K562 (cell line): ENCODE results near the gene UBA1. TPM values are rescaled to one million over a fixed set of nuclear protein-coding genes. Genes with fewer than 3 reads are reported as not detected.

Experiments used
- ATAC-seq: fragments of 200-7000 bp; cut with Tn5 transposase; 3 replicates; pipeline ENCODE4 v1.9.1; 2020; ENCODE audit warnings: moderate library complexity
- BruUV-seq: library from RNA; stranded (reverse); fragments of 400-500 nt; replicated peaks from 2 replicates; lab custom pipeline; 2021; lab: Mats Ljungman, UMichigan
- CTCF ChIA-PET: fragments of 300-600 bp; formaldehyde crosslinking; extraction: SDS; loops from one replicate; lab custom pipeline; 2021; ENCODE audit warnings: low intra/inter-chr PET ratio; lab: Yijun Ruan, JAX
- POLR2A ChIA-PET: fragments of 300-600, 350-650 bp; sonication (Branson Sonifier 250); formaldehyde crosslinking; extraction: SDS; loops from one replicate; lab custom pipeline; 2021; ENCODE audit warnings: antibody characterized with exemption, inconsistent platforms; lab: Yijun Ruan, JAX
- DNase-seq, 4 experiments: peaks; one replicate each; pipeline versions ENCODE4 v3.0.0 to v3.0.0-alpha.2; 2011 to 2018; ENCODE audit warnings: low spot score in 3 of 4, mixed read lengths in 3 of 4; ENCODE audit errors: extremely low read depth in 1 of 4
- FAIRE-seq: peaks from 2 replicates; lab custom pipeline; 2011; peaks lifted over from hg19 to GRCh38; lab: Jason Lieb, UNC
- H2AFZ ChIP-seq: 2 replicates; pipeline ENCODE4 v1.6.0; 2011; ENCODE audit warnings: low read depth, low read length, control low read depth, inconsistent platforms
- H3K27ac ChIP-seq: fragments of 200-600 bp; 3 replicates; pipeline ENCODE4 v1.8.0; 2011; ENCODE audit warnings: low read depth, mild to moderate bottlenecking, control low read depth, inconsistent platforms, low read length, moderate library complexity, mixed read lengths; ENCODE audit errors: extremely low read depth
- H3K27me3 ChIP-seq, 2 experiments: fragments of 300-600 bp in 1 of 2; 2 replicates in 1 of 2; 3 replicates in 1 of 2; pipeline versions ENCODE4 v1.6.0 to v1.8.0; 2011; ENCODE audit warnings: inconsistent platforms in 2 of 2, low read length in 2 of 2, mild to moderate bottlenecking in 1 of 2, mixed read lengths in 1 of 2, moderate library complexity in 1 of 2; ENCODE audit not compliant: control insufficient read depth in 2 of 2, insufficient read depth in 2 of 2
- H3K36me3 ChIP-seq: fragments of 300-600 bp; 3 replicates; pipeline ENCODE4 v1.8.0; 2011; ENCODE audit warnings: mild to moderate bottlenecking, low read length, inconsistent platforms; ENCODE audit not compliant: control insufficient read depth, insufficient read depth
- H3K4me1 ChIP-seq, 2 experiments: fragments of 200-600 bp in 1 of 2; replicated peaks in 1 of 2; 2 replicates in 1 of 2; 3 replicates in 1 of 2; pipeline versions ENCODE4 v1.5.1 to v1.8.0; 2011; ENCODE audit warnings: inconsistent platforms in 2 of 2, low read length in 2 of 2, mild to moderate bottlenecking in 1 of 2, mixed read lengths in 1 of 2, moderate library complexity in 1 of 2; ENCODE audit not compliant: control insufficient read depth in 2 of 2, insufficient read depth in 2 of 2
- H3K4me2 ChIP-seq: 2 replicates; pipeline ENCODE4 v1.6.1; 2011; ENCODE audit warnings: low read length, control low read depth, inconsistent platforms, mixed read lengths; ENCODE audit not compliant: insufficient read depth
- H3K4me3 ChIP-seq: fragments of 200-600 bp; sonication (generic), shearing (Covaris generic); 2 replicates; pipeline ENCODE4 v1.5.1; 2016; ENCODE audit warnings: control low read depth, inconsistent platforms
- H3K79me2 ChIP-seq: fragments of 200-600 bp; 3 replicates; pipeline ENCODE4 v1.8.0; 2011; ENCODE audit warnings: low read length, inconsistent platforms; ENCODE audit not compliant: control insufficient read depth, insufficient read depth
- H3K9ac ChIP-seq, 2 experiments: 2 replicates each; pipeline versions ENCODE4 v1.6.0 to v1.6.1; 2011; ENCODE audit warnings: low read depth in 2 of 2, low read length in 2 of 2, control low read depth in 1 of 2, inconsistent platforms in 1 of 2, mild to moderate bottlenecking in 1 of 2, mixed read lengths in 1 of 2; ENCODE audit not compliant: insufficient read depth in 1 of 2
- H3K9me1 ChIP-seq: one replicate; pipeline ENCODE4 v1.6.0; 2011; ENCODE audit warnings: inconsistent platforms, mild to moderate bottlenecking, low read length, moderate library complexity; ENCODE audit not compliant: control insufficient read depth, insufficient read depth
- H3K9me3 ChIP-seq: replicated peaks from 2 replicates; pipeline ENCODE4 v1.5.1; 2011; ENCODE audit warnings: low read depth, low read length, inconsistent platforms; ENCODE audit not compliant: control insufficient read depth, insufficient read depth
- H4K20me1 ChIP-seq: replicated peaks from 2 replicates; pipeline ENCODE4 v1.6.1; 2011; ENCODE audit warnings: low read length, inconsistent platforms, mixed read lengths; ENCODE audit not compliant: control insufficient read depth, insufficient read depth
- BHLHE40 ChIP-seq: IDR thresholded peaks from 2 replicates; pipeline ENCODE4 v1.6.1; 2011; ENCODE audit warnings: low read length, improper control_type of control experiment
- CCNT2 ChIP-seq: IDR thresholded peaks from 2 replicates; pipeline ENCODE4 v1.6.1; 2011; ENCODE audit warnings: borderline replicate concordance, low read depth, mild to moderate bottlenecking, moderate library complexity, mixed read lengths, low read length; ENCODE audit not compliant: insufficient read length; ENCODE audit errors: extremely low read depth
- MCM5 ChIP-seq: fragments of 450-650 bp; IDR thresholded peaks from 2 replicates; pipeline ENCODE4 v1.6.1; 2016; ENCODE audit warnings: low read depth
- NCOA6 ChIP-seq: fragments of 450-650 bp; IDR thresholded peaks from 2 replicates; pipeline ENCODE4 v1.6.1; 2017; ENCODE audit warnings: mild to moderate bottlenecking
- PPARD ChIP-seq: fragments of 250-450 bp; sonication (Bioruptor Pico); IDR thresholded peaks from 2 replicates; pipeline ENCODE4 v1.8.0; 2022; ENCODE audit warnings: inconsistent platforms, mild to moderate bottlenecking, moderate library complexity
- PYGO2 ChIP-seq: fragments of 450-650 bp; IDR thresholded peaks from 2 replicates; pipeline ENCODE4 v1.6.1; 2016; ENCODE audit warnings: mild to moderate bottlenecking, missing genetic modification characterization, moderate library complexity, missing compliant biosample characterization
- SMARCA5 ChIP-seq: fragments of 450-650 bp; IDR thresholded peaks from 2 replicates; pipeline ENCODE4 v1.6.1; 2016
- TCF7 ChIP-seq: sonication (generic); IDR thresholded peaks from 2 replicates; pipeline ENCODE4 v1.6.1; 2016; ENCODE audit warnings: antibody characterized with exemption, borderline replicate concordance
- TSC22D4 ChIP-seq: fragments of 450-650 bp; IDR thresholded peaks from 2 replicates; pipeline ENCODE4 v1.6.1; 2016; ENCODE audit warnings: missing genetic modification characterization, missing biosample characterization, control low read depth
- ZKSCAN8 ChIP-seq: fragments of 200-800 bp; sonication (Bioruptor generic); IDR thresholded peaks from 2 replicates; pipeline ENCODE4 v1.6.1; 2016; ENCODE audit warnings: missing genetic modification characterization, missing compliant biosample characterization
- ZNF12 ChIP-seq: sonication (generic); formaldehyde crosslinking; IDR thresholded peaks from 2 replicates; pipeline ENCODE4 v1.4.0; 2020; ENCODE audit warnings: mild to moderate bottlenecking, missing genetic modification reagents
- ZNF232 ChIP-seq: sonication (generic); formaldehyde crosslinking; IDR thresholded peaks from 2 replicates; pipeline ENCODE4 v1.8.0; 2022; ENCODE audit warnings: mild to moderate bottlenecking, missing genetic modification reagents
- ZNF79 ChIP-seq: fragments of 250-450 bp; sonication (Bioruptor Pico); IDR thresholded peaks from 2 replicates; pipeline ENCODE4 v1.4.0; 2020; ENCODE audit warnings: low read depth, mild to moderate bottlenecking, moderate library complexity
- WGBS: fragments of 100-300 bp; shearing (Covaris generic); methylation state at CpG from one replicate; pipeline ENCODE4 v1.1.6; 2016; ENCODE audit warnings: low coverage, mixed read lengths; ENCODE audit not compliant: insufficient coverage; ENCODE audit errors: missing lambda C conversion rate; 5-methylcytosine and 5-hydroxymethylcytosine counted together
- in situ Hi-C: fragments of 300-500 bp; cut with MboI; formaldehyde crosslinking; loops from 4 replicates; pipeline ENCODE4 v1.15.0; 2018; ENCODE audit warnings: inconsistent platforms, mixed read lengths
- intact Hi-C: fragments of 100-400 bp; cut with micrococcal nuclease; formaldehyde crosslinking; loops from 2 replicates; pipeline ENCODE4 v1.14.2; 2022
- polyA plus RNA-seq, 8 experiments: library from polyadenylated mRNA; depleted of rRNA in 4 of 8; stranded (reverse) in 5 of 8; unstranded in 3 of 8; fragments of >200 nt; fragmentation: Nextera tagmentation in 2 of 8; fragmentation: Illumina TruSeq in 1 of 8; extraction: Ambion mirVana in 2 of 8; extraction: Trizol in 1 of 8; gene quantifications; 2 replicates each; pipeline versions ENCODE4 v1.2.1 to v1.2.3, GENCODE V29; 2011 to 2014; ENCODE audit warnings: inconsistent platforms in 1 of 8, missing spikeins in 1 of 8
- total RNA-seq, 7 experiments: library from RNA; depleted of rRNA in 6 of 7; stranded (reverse); fragments of >200 nt in 6 of 7; fragmentation: Illumina TruSeq in 2 of 7; extraction: Trizol in 2 of 7; gene quantifications; 2 replicates each; pipeline versions ENCODE4 v1.2.1 to v1.2.3, GENCODE V29; 2011 to 2021; ENCODE audit warnings: low replicate concordance in 1 of 7
- TF ChIP-seq, protein P1 (sequence below): fragments of 250-450 bp; sonication (Bioruptor Pico); IDR thresholded peaks from 2 replicates; pipeline ENCODE4 v1.5.0; 2021
- TF ChIP-seq, protein P2 (sequence below): fragments of 450-650 bp; formaldehyde crosslinking; IDR thresholded peaks from 2 replicates; pipeline ENCODE4 v1.4.0; 2022; ENCODE audit warnings: mild to moderate bottlenecking, moderate library complexity
- TF ChIP-seq, protein P3 (sequence below): fragments of 450-650 bp; IDR thresholded peaks from 2 replicates; pipeline ENCODE4 v1.6.1; 2016; ENCODE audit warnings: antibody characterized with exemption
- TF ChIP-seq, protein P4 (sequence below): fragments of 250-450 bp; sonication (Bioruptor Pico); IDR thresholded peaks from 2 replicates; pipeline ENCODE4 v1.5.0; 2020; ENCODE audit warnings: mild to moderate bottlenecking, borderline replicate concordance
- TF ChIP-seq, protein P5 (sequence below): fragments of 450-650 bp; IDR thresholded peaks from 2 replicates; pipeline ENCODE4 v1.6.1; 2016; ENCODE audit warnings: borderline replicate concordance

Gene UBA1
- total and polyA plus RNA-seq, 9 of the 15 experiments (the other 6 are each of a cell fraction or from before 2014, with no cell fraction given): 32.0 to 174 (median 93.6) TPM

DNA sequence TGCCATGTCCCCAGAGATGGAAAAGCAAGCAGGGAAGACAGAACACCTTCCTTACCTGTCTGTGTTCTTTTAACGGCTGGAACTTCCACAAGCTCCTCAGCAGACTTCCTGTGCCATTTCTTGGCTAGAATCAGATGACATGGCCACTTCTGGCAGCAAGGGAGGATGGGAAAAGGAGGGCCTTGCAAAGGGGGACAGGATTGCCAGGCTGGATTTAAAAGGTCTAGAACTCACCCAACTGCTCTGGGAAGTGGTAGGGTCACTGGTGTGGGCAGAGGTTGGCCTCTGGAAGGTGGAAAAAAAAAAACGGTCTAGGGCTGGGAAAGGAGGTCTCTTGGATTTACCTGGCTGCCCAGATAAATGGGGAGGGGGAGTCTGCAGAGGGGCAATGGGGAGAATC, 37.5 kb downstream of the UBA1 start:
- Histone ChIP-seq H3K36me3 (peaks cover 25% of the 10 kb centered on the region; the same call in 2 of the 3 replicates), H3K9me3 (no peaks in the 10 kb centered on the region), H3K4me1 (peaks cover 6 to 12% of the 10 kb centered on the region in 2 experiments; a peak in 4 of 5 replicates), H3K27ac (no peak overlapping the region), H3K4me2 (no peak overlapping the region), H3K9ac (no peak overlapping the region), H4K20me1 (no peaks in the 10 kb centered on the region), H2AFZ (no peak overlapping the region), H3K27me3 (no peaks in the 10 kb centered on the region), H3K9me1 (no peaks in the 10 kb centered on the region), H3K4me3 (no peak overlapping the region), H3K79me2 (peaks cover 27% of the 10 kb centered on the region)
- CTCF ChIA-PET: no interaction called here
- intact Hi-C loops (no loop called here), in situ Hi-C loops (no loop called here)
- DNase-seq: no peak
- POLR2A ChIA-PET: interaction anchor here (0.6 to 5.1 kb wide), 2 partner anchors 13 to 53 kb away, joined by 4 to 21 read pairs; partner anchors contain the start of gene CDK16
- no peak for ATAC-seq
- no TSS peak for BruUV-seq
- TF ChIP-seq SMARCA5: no peak
- TF ChIP-seq, protein P1, sequence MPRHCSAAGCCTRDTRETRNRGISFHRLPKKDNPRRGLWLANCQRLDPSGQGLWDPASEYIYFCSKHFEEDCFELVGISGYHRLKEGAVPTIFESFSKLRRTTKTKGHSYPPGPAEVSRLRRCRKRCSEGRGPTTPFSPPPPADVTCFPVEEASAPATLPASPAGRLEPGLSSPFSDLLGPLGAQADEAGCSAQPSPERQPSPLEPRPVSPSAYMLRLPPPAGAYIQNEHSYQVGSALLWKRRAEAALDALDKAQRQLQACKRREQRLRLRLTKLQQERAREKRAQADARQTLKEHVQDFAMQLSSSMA: no peak
- TF ChIP-seq TCF7: no peak
- no peak for TF ChIP-seq BHLHE40
- no peak for TF ChIP-seq ZNF12 (CRISPR knock-in tag)
- no peak for TF ChIP-seq MCM5
- TF ChIP-seq PYGO2: no peak
- TF ChIP-seq, protein P2, sequence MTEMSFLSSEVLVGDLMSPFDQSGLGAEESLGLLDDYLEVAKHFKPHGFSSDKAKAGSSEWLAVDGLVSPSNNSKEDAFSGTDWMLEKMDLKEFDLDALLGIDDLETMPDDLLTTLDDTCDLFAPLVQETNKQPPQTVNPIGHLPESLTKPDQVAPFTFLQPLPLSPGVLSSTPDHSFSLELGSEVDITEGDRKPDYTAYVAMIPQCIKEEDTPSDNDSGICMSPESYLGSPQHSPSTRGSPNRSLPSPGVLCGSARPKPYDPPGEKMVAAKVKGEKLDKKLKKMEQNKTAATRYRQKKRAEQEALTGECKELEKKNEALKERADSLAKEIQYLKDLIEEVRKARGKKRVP (CRISPR knock-in tag): no peak
- TF ChIP-seq TSC22D4: no peak
- TF ChIP-seq, protein P3, sequence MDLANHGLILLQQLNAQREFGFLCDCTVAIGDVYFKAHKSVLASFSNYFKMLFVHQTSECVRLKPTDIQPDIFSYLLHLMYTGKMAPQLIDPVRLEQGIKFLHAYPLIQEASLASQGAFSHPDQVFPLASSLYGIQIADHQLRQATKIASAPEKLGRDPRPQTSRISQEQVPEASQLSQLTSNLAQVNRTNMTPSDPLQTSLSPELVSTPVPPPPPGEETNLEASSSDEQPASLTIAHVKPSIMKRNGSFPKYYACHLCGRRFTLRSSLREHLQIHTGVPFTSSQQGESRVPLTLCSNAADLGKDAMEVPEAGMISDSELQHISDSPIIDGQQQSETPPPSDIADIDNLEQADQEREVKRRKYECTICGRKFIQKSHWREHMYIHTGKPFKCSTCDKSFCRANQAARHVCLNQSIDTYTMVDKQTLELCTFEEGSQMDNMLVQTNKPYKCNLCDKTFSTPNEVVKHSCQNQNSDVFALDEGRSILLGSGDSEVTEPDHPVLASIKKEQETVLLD: no peak
- TF ChIP-seq PPARD (CRISPR knock-in tag): no peak
- no peak for TF ChIP-seq CCNT2
- TF ChIP-seq ZKSCAN8 (CRISPR knock-in tag): no peak
- TF ChIP-seq, protein P4, sequence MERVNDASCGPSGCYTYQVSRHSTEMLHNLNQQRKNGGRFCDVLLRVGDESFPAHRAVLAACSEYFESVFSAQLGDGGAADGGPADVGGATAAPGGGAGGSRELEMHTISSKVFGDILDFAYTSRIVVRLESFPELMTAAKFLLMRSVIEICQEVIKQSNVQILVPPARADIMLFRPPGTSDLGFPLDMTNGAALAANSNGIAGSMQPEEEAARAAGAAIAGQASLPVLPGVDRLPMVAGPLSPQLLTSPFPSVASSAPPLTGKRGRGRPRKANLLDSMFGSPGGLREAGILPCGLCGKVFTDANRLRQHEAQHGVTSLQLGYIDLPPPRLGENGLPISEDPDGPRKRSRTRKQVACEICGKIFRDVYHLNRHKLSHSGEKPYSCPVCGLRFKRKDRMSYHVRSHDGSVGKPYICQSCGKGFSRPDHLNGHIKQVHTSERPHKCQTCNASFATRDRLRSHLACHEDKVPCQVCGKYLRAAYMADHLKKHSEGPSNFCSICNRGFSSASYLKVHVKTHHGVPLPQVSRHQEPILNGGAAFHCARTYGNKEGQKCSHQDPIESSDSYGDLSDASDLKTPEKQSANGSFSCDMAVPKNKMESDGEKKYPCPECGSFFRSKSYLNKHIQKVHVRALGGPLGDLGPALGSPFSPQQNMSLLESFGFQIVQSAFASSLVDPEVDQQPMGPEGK: no peak
- TF ChIP-seq NCOA6: no peak
- TF ChIP-seq ZNF232 (CRISPR knock-in tag): no peak
- no peak for TF ChIP-seq ZNF79 (CRISPR knock-in tag)
- TF ChIP-seq, protein P5, sequence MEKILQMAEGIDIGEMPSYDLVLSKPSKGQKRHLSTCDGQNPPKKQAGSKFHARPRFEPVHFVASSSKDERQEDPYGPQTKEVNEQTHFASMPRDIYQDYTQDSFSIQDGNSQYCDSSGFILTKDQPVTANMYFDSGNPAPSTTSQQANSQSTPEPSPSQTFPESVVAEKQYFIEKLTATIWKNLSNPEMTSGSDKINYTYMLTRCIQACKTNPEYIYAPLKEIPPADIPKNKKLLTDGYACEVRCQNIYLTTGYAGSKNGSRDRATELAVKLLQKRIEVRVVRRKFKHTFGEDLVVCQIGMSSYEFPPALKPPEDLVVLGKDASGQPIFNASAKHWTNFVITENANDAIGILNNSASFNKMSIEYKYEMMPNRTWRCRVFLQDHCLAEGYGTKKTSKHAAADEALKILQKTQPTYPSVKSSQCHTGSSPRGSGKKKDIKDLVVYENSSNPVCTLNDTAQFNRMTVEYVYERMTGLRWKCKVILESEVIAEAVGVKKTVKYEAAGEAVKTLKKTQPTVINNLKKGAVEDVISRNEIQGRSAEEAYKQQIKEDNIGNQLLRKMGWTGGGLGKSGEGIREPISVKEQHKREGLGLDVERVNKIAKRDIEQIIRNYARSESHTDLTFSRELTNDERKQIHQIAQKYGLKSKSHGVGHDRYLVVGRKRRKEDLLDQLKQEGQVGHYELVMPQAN: no peak
- 29% methylated on average over 1 of the region's 2 CpGs for WGBS
- FAIRE-seq: no peak
